Skin of body (tissue), 2 donors: Measurements from ENCODE around the gene ERI3. TPM values are rescaled to one million over a fixed set of nuclear protein-coding genes. Genes with fewer than 3 reads are reported as not detected.

Experiments used
- DNase-seq: peaks from one replicate; lab custom pipeline; 2025; lab: John Stamatoyannopoulos, UW
- total RNA-seq: library from RNA; depleted of rRNA; stranded (reverse); fragments of >200 nt; gene quantifications from one replicate; pipeline ENCODE4 v1.2.3, GENCODE V29; 2014

ERI3 gene
- total RNA-seq, 1 donor from 2014 or later, result 31.0 TPM

GRCh38 chr1:44318097-44319088 is 36.7 kb downstream of the ERI3 start:
- DNase-seq, result no peak

- no peak for DNase-seq
Observed at GRCh38 chr1:44316231-44316759, 38.8 kb downstream of the ERI3 start.

- no peak for DNase-seq
Observed at GRCh38 chr1:44315521-44315920, 39.5 kb downstream of the ERI3 start.

GRCh38 chr1:44314452-44314851 is 40.6 kb downstream of the ERI3 start:
- DNase-seq, result no peak

GRCh38 chr1:44313265-44313918 is 41.7 kb downstream of the ERI3 start:
- DNase-seq, result no peak

- DNase-seq, result no peak
Observed at GRCh38 chr1:44312399-44313196, 42.5 kb downstream of the ERI3 start.

GRCh38 chr1:44310006-44310405 is 45.1 kb downstream of the ERI3 start:
- DNase-seq, result no peak

GRCh38 chr1:44305962-44306422 is 49.1 kb downstream of the ERI3 start:
- DNase-seq, result no peak

- no peak for DNase-seq
Observed at GRCh38 chr1:44303532-44303931, 51.5 kb downstream of the ERI3 start.

GRCh38 chr1:44302541-44302940 is 52.5 kb downstream of the ERI3 start:
- DNase-seq, result no peak

- DNase-seq, result no peak
Observed at GRCh38 chr1:44301442-44301841, 53.6 kb downstream of the ERI3 start.

GRCh38 chr1:44300852-44301251 is 54.2 kb downstream of the ERI3 start:
- no peak for DNase-seq

GRCh38 chr1:44297695-44298400 is 57.2 kb downstream of the ERI3 start:
- no peak for DNase-seq

- no peak for DNase-seq
Observed at GRCh38 chr1:44296806-44297205, 58.3 kb downstream of the ERI3 start.

GRCh38 chr1:44296086-44296485 is 59.0 kb downstream of the ERI3 start:
- DNase-seq, result no peak

- no peak for DNase-seq
Observed at GRCh38 chr1:44294588-44295007, 60.5 kb downstream of the ERI3 start.

- no peak for DNase-seq
Observed at GRCh38 chr1:44293761-44294315, 61.2 kb downstream of the ERI3 start.

- DNase-seq, result no peak
Observed at GRCh38 chr1:44292651-44293050, 62.4 kb downstream of the ERI3 start.

- DNase-seq, result no peak
Observed at GRCh38 chr1:44290250-44291094, 64.6 kb downstream of the ERI3 start.
